Gastroesophageal sphincter (tissue), 4 donors: Measurements from ENCODE around the gene ALAS2. TPM values are rescaled to one million over a fixed set of nuclear protein-coding genes. Genes with fewer than 3 reads are reported as not detected.

Experiments used
- ATAC-seq: fragments of 150-250 bp; one replicate; pipeline ENCODE4 v1.9.1; 2016; ENCODE audit warnings: mild to moderate bottlenecking, moderate library complexity
- H3K27ac ChIP-seq, 4 donors: fragments of 200-600 bp; sonication (generic) in 3 of 4; 1 replicate in 3 of 4; 2 replicates in 1 of 4; pipeline ENCODE4 v1.5.1; 2016 to 2019
- H3K27me3 ChIP-seq: fragments of 200-600 bp; sonication (generic); one replicate; pipeline ENCODE4 v1.5.1; 2019
- H3K36me3 ChIP-seq, 2 donors: fragments of 200-600 bp; sonication (generic); one replicate each; pipeline ENCODE4 v1.5.1; 2019; ENCODE audit warnings: control low read depth in 1 of 2
- H3K4me1 ChIP-seq, 3 donors: fragments of 200-600 bp; sonication (generic); 1 replicate in 2 of 3; 2 replicates in 1 of 3; pipeline ENCODE4 v1.5.1; 2016 to 2019; ENCODE audit warnings: control low read depth in 2 of 3
- H3K4me3 ChIP-seq, 2 donors: fragments of 200-600 bp; sonication (generic); one replicate each; pipeline ENCODE4 v1.5.1; 2019; ENCODE audit warnings: mild to moderate bottlenecking in 1 of 2, moderate library complexity in 1 of 2
- H3K9me3 ChIP-seq, 3 donors: fragments of 200-600 bp; sonication (generic); one replicate each; pipeline ENCODE4 v1.5.1; 2017 to 2019; ENCODE audit warnings: control low read depth in 2 of 3
- EP300 ChIP-seq: sonication (generic); formaldehyde crosslinking; IDR thresholded peaks from one replicate; pipeline ENCODE4 v1.6.1; 2017; ENCODE audit warnings: antibody characterized with exemption, mild to moderate bottlenecking
- POLR2A ChIP-seq, 2 donors: fragments of 450-650 bp; IDR thresholded peaks; one replicate each; pipeline ENCODE4 v1.6.1; 2017; ENCODE audit warnings: antibody characterized with exemption in 2 of 2, mild to moderate bottlenecking in 2 of 2, moderate library complexity in 1 of 2
- WGBS, 2 donors: methylation state at CpG; one replicate each; pipeline ENCODE4 v1.1.5; 2018; ENCODE audit warnings: low coverage in 1 of 2; 5-methylcytosine and 5-hydroxymethylcytosine counted together
- total RNA-seq, 4 donors: library from RNA; depleted of rRNA; stranded (reverse); fragments of >200 nt; gene quantifications; one replicate each; pipeline ENCODE4 v1.1.0, GENCODE V29; 2016
- TF ChIP-seq, protein P1 (sequence below), 4 experiments: fragments of 200-600 bp in 2 of 4; fragments of 450-650 bp in 2 of 4; sonication (generic) in 1 of 4; IDR thresholded peaks; one replicate each; pipeline ENCODE4 v1.5.1; 2017 to 2019; ENCODE audit warnings: antibody characterized with exemption in 4 of 4, mild to moderate bottlenecking in 2 of 4, moderate library complexity in 2 of 4

The ALAS2 gene
- total RNA-seq, 4 donors from 2014 or later, result 0.39 to 2.2 (median 1.4) TPM; not detected in 1

DNA sequence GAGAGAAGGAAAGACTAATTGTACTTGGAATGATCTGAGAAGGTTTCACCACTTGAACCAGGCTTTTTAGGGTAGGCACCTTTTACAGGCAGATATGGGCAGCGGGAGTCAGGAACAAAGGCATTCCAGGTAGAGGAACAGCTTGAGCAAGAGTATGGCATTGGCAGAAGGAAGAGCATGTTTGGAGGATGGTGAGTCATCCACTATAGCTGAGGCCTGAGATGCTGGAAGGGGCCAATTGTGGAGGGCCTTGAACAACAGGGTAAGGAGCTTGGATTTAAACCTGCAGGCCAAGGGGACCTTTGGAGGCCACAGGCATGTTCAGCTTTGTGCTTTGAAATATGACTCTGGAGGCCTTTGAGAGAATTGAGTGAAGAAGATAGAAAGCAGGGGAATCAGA, 69.0 kb downstream of the ALAS2 start:
- Histone ChIP-seq H3K4me1 (no peaks in the 10 kb centered on the region), H3K9me3 (no peaks in the 10 kb centered on the region), H3K36me3 (no peaks in the 10 kb centered on the region), H3K4me3 (no peak overlapping the region), H3K27ac (no peak overlapping the region), H3K27me3 (no peaks in the 10 kb centered on the region)
- TF ChIP-seq EP300, result no peak
- TF ChIP-seq, protein P1, sequence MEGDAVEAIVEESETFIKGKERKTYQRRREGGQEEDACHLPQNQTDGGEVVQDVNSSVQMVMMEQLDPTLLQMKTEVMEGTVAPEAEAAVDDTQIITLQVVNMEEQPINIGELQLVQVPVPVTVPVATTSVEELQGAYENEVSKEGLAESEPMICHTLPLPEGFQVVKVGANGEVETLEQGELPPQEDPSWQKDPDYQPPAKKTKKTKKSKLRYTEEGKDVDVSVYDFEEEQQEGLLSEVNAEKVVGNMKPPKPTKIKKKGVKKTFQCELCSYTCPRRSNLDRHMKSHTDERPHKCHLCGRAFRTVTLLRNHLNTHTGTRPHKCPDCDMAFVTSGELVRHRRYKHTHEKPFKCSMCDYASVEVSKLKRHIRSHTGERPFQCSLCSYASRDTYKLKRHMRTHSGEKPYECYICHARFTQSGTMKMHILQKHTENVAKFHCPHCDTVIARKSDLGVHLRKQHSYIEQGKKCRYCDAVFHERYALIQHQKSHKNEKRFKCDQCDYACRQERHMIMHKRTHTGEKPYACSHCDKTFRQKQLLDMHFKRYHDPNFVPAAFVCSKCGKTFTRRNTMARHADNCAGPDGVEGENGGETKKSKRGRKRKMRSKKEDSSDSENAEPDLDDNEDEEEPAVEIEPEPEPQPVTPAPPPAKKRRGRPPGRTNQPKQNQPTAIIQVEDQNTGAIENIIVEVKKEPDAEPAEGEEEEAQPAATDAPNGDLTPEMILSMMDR (IDR thresholded peaks at IDR 0.05), result no peak
- TF ChIP-seq POLR2A (IDR thresholded peaks at IDR 0.05), result no peak
- ATAC-seq, result no peak
- 67% methylated on average over 1 of the region's 1 CpG; no CpG with 5 or more reads in 1 of the 2 donors for WGBS, 2 donors

Other genes starting within 250 kb of the ALAS2 start
- gene ITIH6, start 232.7 kb downstream of the ALAS2 start, total RNA-seq, result under 1 TPM in 1 of 4 donors, not detected in 3; 0.07 TPM
- gene MAGED2, start 223.2 kb downstream of the ALAS2 start, total RNA-seq, result 100 to 1,000 TPM; 145 to 197 (median 178) TPM
- gene TRO, start 110.2 kb downstream of the ALAS2 start, total RNA-seq, result 1 to 10 TPM; 3.4 to 9.7 (median 6.6) TPM
- gene PFKFB1, start 36.8 kb downstream of the ALAS2 start, total RNA-seq, result under 1 TPM in 1 of 4 donors, not detected in 3; 0.15 TPM
- 1 to 10 TPM; 5.4 to 9.7 (median 6.4) TPM for gene APEX2, start 30.6 kb downstream of the ALAS2 start, total RNA-seq
- not detected for gene PAGE2B, start 44.1 kb upstream of the ALAS2 start, total RNA-seq
- not detected for gene PAGE2, start 58.0 kb upstream of the ALAS2 start, total RNA-seq
- not detected for gene PAGE5, start 189.4 kb upstream of the ALAS2 start, total RNA-seq
- not detected for gene PAGE3, start 233.9 kb upstream of the ALAS2 start, total RNA-seq